Uterus (tissue), 4 donors: Measurements from ENCODE around the gene CPT1A. TPM values are rescaled to one million over a fixed set of nuclear protein-coding genes. Genes with fewer than 3 reads are reported as not detected.
A peak's percentile ranks its signal among the peaks of the same experiment; 100 is the strongest.

Experiments used
- DNase-seq, 2 donors: peaks; one replicate each; pipeline ENCODE4 v3.0.0-alpha.2; 2019 to 2020
- H3K27ac ChIP-seq, 2 donors: fragments of 200-600 bp; sonication (generic); 1 replicate in 1 of 2; 2 replicates in 1 of 2; pipeline ENCODE4 v1.5.1; 2016 to 2018
- H3K27me3 ChIP-seq, 2 donors: fragments of 200-600 bp; sonication (generic); one replicate each; pipeline ENCODE4 v1.5.1; 2018 to 2019; ENCODE audit warnings: control low read depth in 1 of 2
- H3K36me3 ChIP-seq, 2 donors: fragments of 200-600 bp; sonication (generic); one replicate each; pipeline ENCODE4 v1.5.1; 2019; ENCODE audit warnings: control low read depth in 1 of 2
- H3K4me1 ChIP-seq, 2 donors: fragments of 200-600 bp; sonication (generic); one replicate each; pipeline ENCODE4 v1.5.1; 2018 to 2019; ENCODE audit warnings: control low read depth in 1 of 2
- H3K4me3 ChIP-seq, 2 donors: fragments of 200-600 bp; sonication (generic); 1 replicate in 1 of 2; 2 replicates in 1 of 2; pipeline ENCODE4 v1.5.1; 2018 to 2019; ENCODE audit warnings: mild to moderate bottlenecking in 1 of 2
- H3K9me3 ChIP-seq, 2 donors: fragments of 200-600 bp; sonication (generic); one replicate each; pipeline ENCODE4 v1.5.1; 2019; ENCODE audit warnings: control low read depth in 1 of 2
- POLR2A ChIP-seq, 2 donors: fragments of 450-650 bp; IDR thresholded peaks; one replicate each; pipeline ENCODE4 v1.6.1; 2016; ENCODE audit warnings: antibody characterized with exemption in 2 of 2, mild to moderate bottlenecking in 1 of 2, moderate library complexity in 1 of 2
- intact Hi-C: fragments of 100-400 bp; cut with DNase I; formaldehyde crosslinking; loops from one replicate; pipeline ENCODE4 v1.15.1; 2023; ENCODE audit warnings: low total_unique reads
- total RNA-seq, 4 donors: library from RNA; depleted of rRNA in 3 of 4; stranded (reverse); fragments of >200 nt in 3 of 4; gene quantifications; one replicate each; pipeline versions ENCODE4 v1.1.0 to v1.2.4, GENCODE V29; 2014 to 2023
- TF ChIP-seq, protein P1 (sequence below), 4 experiments: fragments of 200-600 bp in 2 of 4; fragments of 450-650 bp in 2 of 4; sonication (generic) in 2 of 4; IDR thresholded peaks; one replicate each; pipeline ENCODE4 v1.5.1; 2016 to 2019; ENCODE audit warnings: antibody characterized with exemption in 4 of 4, mild to moderate bottlenecking in 2 of 4, moderate library complexity in 1 of 4
- donor health status: DM: yes; HTN: yes; CAD: no.

The CPT1A gene
- total RNA-seq, 4 donors from 2014 or later, result 27.2 to 125 (median 67.9) TPM

DNA sequence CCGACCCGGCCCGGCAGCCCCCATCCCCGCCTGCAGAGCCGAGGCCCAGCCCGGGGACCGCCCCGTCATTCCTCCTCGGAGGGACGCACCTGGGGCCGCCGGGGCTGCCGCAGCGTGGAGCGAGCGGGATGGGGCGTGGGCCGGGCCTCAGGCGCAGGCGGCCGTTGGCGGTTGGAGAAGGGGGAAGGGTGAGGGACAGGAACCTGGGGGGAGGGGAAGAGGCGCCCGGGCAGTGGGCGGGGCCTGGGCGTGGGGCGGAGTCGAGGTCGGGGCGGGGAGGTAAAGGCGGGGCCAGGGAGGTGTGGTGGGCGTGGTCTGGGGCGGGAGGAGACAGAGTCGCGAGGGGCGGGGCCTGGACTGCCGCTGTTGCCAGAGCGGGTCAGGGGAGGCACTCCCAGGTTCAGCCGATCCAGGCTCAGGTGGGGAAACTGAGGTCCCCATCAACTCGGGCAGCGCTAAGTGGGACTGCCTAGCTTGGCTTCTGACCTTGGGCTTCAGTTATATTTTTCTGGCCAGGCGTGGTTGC lies 90.3 kb downstream of the CPT1A start, which contains the start of gene TESMIN:
TSS of gene TESMIN (minus strand) at position 190 of the 526 bp plus-strand sequence. CDS start 860 bp downstream, outside the sequence.
- Histone ChIP-seq H3K4me3 (peak within 1 kb of the TSS; percentile 7 to 42), H3K27ac (peak within 1 kb of the TSS in 1 of 2 donors; percentile 37), H3K36me3 (no peaks in the 10 kb centered on the region), H3K9me3 (no peaks in the 10 kb centered on the region), H3K4me1 (no peaks in the 10 kb centered on the region), H3K27me3 (no peaks in the 10 kb centered on the region)
- TF ChIP-seq, protein P1, sequence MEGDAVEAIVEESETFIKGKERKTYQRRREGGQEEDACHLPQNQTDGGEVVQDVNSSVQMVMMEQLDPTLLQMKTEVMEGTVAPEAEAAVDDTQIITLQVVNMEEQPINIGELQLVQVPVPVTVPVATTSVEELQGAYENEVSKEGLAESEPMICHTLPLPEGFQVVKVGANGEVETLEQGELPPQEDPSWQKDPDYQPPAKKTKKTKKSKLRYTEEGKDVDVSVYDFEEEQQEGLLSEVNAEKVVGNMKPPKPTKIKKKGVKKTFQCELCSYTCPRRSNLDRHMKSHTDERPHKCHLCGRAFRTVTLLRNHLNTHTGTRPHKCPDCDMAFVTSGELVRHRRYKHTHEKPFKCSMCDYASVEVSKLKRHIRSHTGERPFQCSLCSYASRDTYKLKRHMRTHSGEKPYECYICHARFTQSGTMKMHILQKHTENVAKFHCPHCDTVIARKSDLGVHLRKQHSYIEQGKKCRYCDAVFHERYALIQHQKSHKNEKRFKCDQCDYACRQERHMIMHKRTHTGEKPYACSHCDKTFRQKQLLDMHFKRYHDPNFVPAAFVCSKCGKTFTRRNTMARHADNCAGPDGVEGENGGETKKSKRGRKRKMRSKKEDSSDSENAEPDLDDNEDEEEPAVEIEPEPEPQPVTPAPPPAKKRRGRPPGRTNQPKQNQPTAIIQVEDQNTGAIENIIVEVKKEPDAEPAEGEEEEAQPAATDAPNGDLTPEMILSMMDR (IDR thresholded peaks at IDR 0.05), result no peak
- TF ChIP-seq POLR2A (IDR thresholded peaks at IDR 0.05), result no peak
- intact Hi-C loops, result no loop called here
- DNase-seq, result peak; percentile 77 to 78

DNA sequence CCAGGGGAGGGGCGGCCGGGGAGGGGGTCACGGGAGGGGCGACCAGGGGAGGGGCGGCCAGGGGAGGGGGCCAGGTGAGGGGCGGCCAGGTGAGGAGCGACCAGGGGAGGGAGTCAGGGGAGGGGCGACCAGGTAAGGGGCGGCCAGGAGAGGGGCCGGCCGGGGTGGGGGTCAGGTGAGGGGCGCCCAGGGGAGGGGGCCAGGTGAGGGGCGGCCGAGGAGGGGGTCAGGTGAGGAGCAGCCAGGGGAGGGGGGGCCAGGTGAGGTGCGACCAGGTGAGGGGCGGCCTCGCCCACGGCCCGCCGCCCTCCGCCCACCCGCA lies 90.8 kb downstream of the CPT1A start:
- DNase-seq, result no peak
- intact Hi-C loops, result no loop called here
- Histone ChIP-seq H3K27me3 (no peaks in the 10 kb centered on the region), H3K4me3 (peak overlapping the region; percentile 7 to 42), H3K27ac (peak overlapping the region in 1 of 2 donors; percentile 37), H3K36me3 (no peaks in the 10 kb centered on the region), H3K9me3 (no peaks in the 10 kb centered on the region), H3K4me1 (no peaks in the 10 kb centered on the region)
- TF ChIP-seq POLR2A (IDR thresholded peaks at IDR 0.05), result no peak
- TF ChIP-seq, protein P1 (IDR thresholded peaks at IDR 0.05), result no peak

DNA sequence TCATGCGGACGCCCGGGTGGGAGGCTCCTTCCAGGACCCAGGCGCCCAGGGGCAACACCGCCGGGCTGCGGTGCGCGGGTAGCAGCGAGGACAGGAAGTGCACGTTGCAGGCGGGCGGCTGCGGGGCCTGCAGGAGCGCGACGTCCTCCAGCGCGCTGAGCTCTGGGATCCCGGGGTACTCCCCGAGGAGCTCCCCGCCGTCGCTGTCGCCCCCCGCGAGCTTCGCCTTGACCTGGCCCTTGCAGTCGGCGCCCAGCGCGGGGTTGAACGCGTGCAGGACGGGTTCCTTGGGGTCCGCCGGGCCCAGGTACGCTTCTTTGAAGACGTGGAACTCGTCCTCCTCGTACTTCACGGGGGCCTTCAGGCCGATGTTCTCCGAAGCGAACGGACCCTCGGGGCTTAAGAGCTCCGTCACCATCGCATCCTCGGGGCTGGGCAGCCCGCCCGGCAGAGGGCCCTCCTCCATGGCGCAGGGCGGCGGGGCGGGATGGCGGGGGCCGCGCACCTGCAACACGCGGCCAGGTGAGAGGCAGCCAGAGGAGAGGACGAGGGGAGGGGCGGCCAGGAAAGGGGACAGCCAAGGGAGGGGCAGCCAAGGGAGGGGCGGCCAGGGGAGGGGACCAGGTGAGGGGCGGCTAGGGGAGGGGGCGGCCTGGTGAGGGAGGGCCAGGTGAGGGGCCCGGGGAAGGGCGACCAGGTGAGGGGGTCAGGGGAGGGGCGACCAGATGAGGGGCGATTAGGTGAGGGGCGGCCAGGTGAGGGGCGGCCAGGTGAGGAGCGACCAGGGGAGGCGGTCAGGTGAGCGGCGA lies 91.3 kb downstream of the CPT1A start:
- intact Hi-C loops, result no loop called here
- Histone ChIP-seq H3K9me3 (no peaks in the 10 kb centered on the region), H3K36me3 (no peaks in the 10 kb centered on the region), H3K27me3 (no peaks in the 10 kb centered on the region), H3K4me3 (no peak overlapping the region), H3K27ac (no peak overlapping the region), H3K4me1 (no peaks in the 10 kb centered on the region)
- DNase-seq, result no peak
- no peak for TF ChIP-seq POLR2A (IDR thresholded peaks at IDR 0.05)
- TF ChIP-seq, protein P1 (IDR thresholded peaks at IDR 0.05), result no peak

DNA sequence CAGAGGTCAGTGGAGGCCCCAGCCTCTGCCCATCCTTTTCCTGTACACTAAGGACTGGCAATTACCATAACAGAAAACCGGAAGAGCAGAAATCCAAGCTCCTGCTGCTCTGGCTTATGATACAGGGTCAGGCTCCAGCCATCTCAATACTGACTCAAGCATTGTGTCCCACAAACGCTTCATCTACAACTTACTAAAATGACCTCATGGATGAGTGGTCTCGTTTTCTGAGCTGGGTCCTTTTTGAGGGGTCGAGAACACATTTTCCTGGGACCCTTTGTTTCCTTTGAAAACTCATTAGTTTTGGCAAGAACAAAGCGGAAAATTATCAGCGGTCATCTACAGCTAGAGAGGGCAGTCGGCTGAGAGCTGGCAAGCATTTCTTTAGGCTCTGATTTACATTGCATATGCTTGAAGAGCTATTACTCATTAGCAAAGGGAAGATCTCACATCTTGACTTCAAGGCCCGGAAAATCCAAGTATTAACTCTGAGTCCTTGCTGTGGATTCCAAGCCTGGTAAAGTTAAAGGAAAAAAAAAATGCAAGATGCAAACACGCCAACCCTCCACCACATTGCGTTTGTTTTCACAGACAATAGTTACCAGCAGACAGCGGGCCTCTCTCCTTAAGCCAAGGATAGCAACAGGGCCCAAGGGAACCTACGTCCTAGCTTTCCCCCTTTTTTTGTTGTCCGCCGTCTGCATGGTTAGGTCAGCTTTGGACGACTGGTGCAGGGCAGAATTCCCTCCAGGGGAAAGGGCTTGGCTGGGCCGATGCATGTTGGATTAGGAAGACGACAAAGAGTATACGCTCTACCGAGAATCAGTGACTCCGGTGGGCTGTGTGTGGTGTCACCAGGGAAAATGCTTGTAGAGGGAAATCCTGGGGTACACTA lies 92.2 kb downstream of the CPT1A start:
- H3K9me3 ChIP-seq, result no peaks in the 10 kb centered on the region
- no peak for TF ChIP-seq POLR2A (IDR thresholded peaks at IDR 0.05)
- TF ChIP-seq, protein P1 (IDR thresholded peaks at IDR 0.05), result no peak
- no peak overlapping the region for H3K27ac ChIP-seq
- no peak overlapping the region for H3K4me3 ChIP-seq
- H3K36me3 ChIP-seq, result no peaks in the 10 kb centered on the region
- no peaks in the 10 kb centered on the region for H3K4me1 ChIP-seq
- intact Hi-C loops, result no loop called here
- no peak for DNase-seq
- no peaks in the 10 kb centered on the region for H3K27me3 ChIP-seq
